ENCODE measurements around the gene GZF1.
A peak's percentile ranks its signal among the peaks of the same experiment; 100 is the strongest.

- TF ChIP-seq CTCF (IDR thresholded peaks at IDR 0.05) (peak in 5 of 6 experiments; percentile 8 to 20 (median 19)), POLR2A (IDR thresholded peaks at IDR 0.05) (peak in 2 of 4 donors; percentile 73 to 82)
Measured at GRCh38 chr20:23357767-23358562, 4.0 kb upstream of the GZF1 start.
